K562 (cell line): ENCODE data around the gene RAP2B. TPM values are rescaled to one million over a fixed set of nuclear protein-coding genes. Genes with fewer than 3 reads are reported as not detected.

Experiments
- ATAC-seq: fragments of 200-7000 bp; cut with Tn5 transposase; 3 replicates; pipeline ENCODE4 v1.9.1; 2020; ENCODE audit warnings: moderate library complexity
- BruUV-seq: library from RNA; stranded (reverse); fragments of 400-500 nt; replicated peaks from 2 replicates; lab custom pipeline; 2021; lab: Mats Ljungman, UMichigan
- CTCF ChIA-PET: fragments of 300-600 bp; formaldehyde crosslinking; extraction: SDS; loops from one replicate; lab custom pipeline; 2021; ENCODE audit warnings: low intra/inter-chr PET ratio; lab: Yijun Ruan, JAX
- POLR2A ChIA-PET: fragments of 300-600, 350-650 bp; sonication (Branson Sonifier 250); formaldehyde crosslinking; extraction: SDS; loops from one replicate; lab custom pipeline; 2021; ENCODE audit warnings: antibody characterized with exemption, inconsistent platforms; lab: Yijun Ruan, JAX
- DNase-seq, 4 experiments: peaks; one replicate each; pipeline versions ENCODE4 v3.0.0 to v3.0.0-alpha.2; 2011 to 2018; ENCODE audit warnings: low spot score in 3 of 4, mixed read lengths in 3 of 4; ENCODE audit errors: extremely low read depth in 1 of 4
- FAIRE-seq: peaks from 2 replicates; lab custom pipeline; 2011; peaks lifted over from hg19 to GRCh38; lab: Jason Lieb, UNC
- H2AFZ ChIP-seq: 2 replicates; pipeline ENCODE4 v1.6.0; 2011; ENCODE audit warnings: low read depth, low read length, control low read depth, inconsistent platforms
- H3K27ac ChIP-seq: fragments of 200-600 bp; 3 replicates; pipeline ENCODE4 v1.8.0; 2011; ENCODE audit warnings: low read depth, mild to moderate bottlenecking, control low read depth, inconsistent platforms, low read length, moderate library complexity, mixed read lengths; ENCODE audit errors: extremely low read depth
- H3K27me3 ChIP-seq, 2 experiments: fragments of 300-600 bp in 1 of 2; 2 replicates in 1 of 2; 3 replicates in 1 of 2; pipeline versions ENCODE4 v1.6.0 to v1.8.0; 2011; ENCODE audit warnings: inconsistent platforms in 2 of 2, low read length in 2 of 2, mild to moderate bottlenecking in 1 of 2, mixed read lengths in 1 of 2, moderate library complexity in 1 of 2; ENCODE audit not compliant: control insufficient read depth in 2 of 2, insufficient read depth in 2 of 2
- H3K36me3 ChIP-seq: fragments of 300-600 bp; 3 replicates; pipeline ENCODE4 v1.8.0; 2011; ENCODE audit warnings: mild to moderate bottlenecking, low read length, inconsistent platforms; ENCODE audit not compliant: control insufficient read depth, insufficient read depth
- H3K4me1 ChIP-seq, 2 experiments: fragments of 200-600 bp in 1 of 2; replicated peaks in 1 of 2; 2 replicates in 1 of 2; 3 replicates in 1 of 2; pipeline versions ENCODE4 v1.5.1 to v1.8.0; 2011; ENCODE audit warnings: inconsistent platforms in 2 of 2, low read length in 2 of 2, mild to moderate bottlenecking in 1 of 2, mixed read lengths in 1 of 2, moderate library complexity in 1 of 2; ENCODE audit not compliant: control insufficient read depth in 2 of 2, insufficient read depth in 2 of 2
- H3K4me2 ChIP-seq: 2 replicates; pipeline ENCODE4 v1.6.1; 2011; ENCODE audit warnings: low read length, control low read depth, inconsistent platforms, mixed read lengths; ENCODE audit not compliant: insufficient read depth
- H3K4me3 ChIP-seq: fragments of 200-600 bp; sonication (generic), shearing (Covaris generic); 2 replicates; pipeline ENCODE4 v1.5.1; 2016; ENCODE audit warnings: control low read depth, inconsistent platforms
- H3K79me2 ChIP-seq: fragments of 200-600 bp; 3 replicates; pipeline ENCODE4 v1.8.0; 2011; ENCODE audit warnings: low read length, inconsistent platforms; ENCODE audit not compliant: control insufficient read depth, insufficient read depth
- H3K9ac ChIP-seq, 2 experiments: 2 replicates each; pipeline versions ENCODE4 v1.6.0 to v1.6.1; 2011; ENCODE audit warnings: low read depth in 2 of 2, low read length in 2 of 2, control low read depth in 1 of 2, inconsistent platforms in 1 of 2, mild to moderate bottlenecking in 1 of 2, mixed read lengths in 1 of 2; ENCODE audit not compliant: insufficient read depth in 1 of 2
- H3K9me1 ChIP-seq: one replicate; pipeline ENCODE4 v1.6.0; 2011; ENCODE audit warnings: inconsistent platforms, mild to moderate bottlenecking, low read length, moderate library complexity; ENCODE audit not compliant: control insufficient read depth, insufficient read depth
- H3K9me3 ChIP-seq: replicated peaks from 2 replicates; pipeline ENCODE4 v1.5.1; 2011; ENCODE audit warnings: low read depth, low read length, inconsistent platforms; ENCODE audit not compliant: control insufficient read depth, insufficient read depth
- H4K20me1 ChIP-seq: replicated peaks from 2 replicates; pipeline ENCODE4 v1.6.1; 2011; ENCODE audit warnings: low read length, inconsistent platforms, mixed read lengths; ENCODE audit not compliant: control insufficient read depth, insufficient read depth
- AFF1 ChIP-seq, 2 experiments: fragments of 450-650 bp; IDR thresholded peaks; 2 replicates each; pipeline ENCODE4 v1.6.1; 2018; ENCODE audit warnings: mild to moderate bottlenecking in 2 of 2, low read depth in 1 of 2; ENCODE audit not compliant: partially characterized antibody in 2 of 2
- CSDE1 ChIP-seq, 2 experiments: fragments of 450-650 bp; IDR thresholded peaks; 2 replicates each; pipeline ENCODE4 v1.6.1; 2016; ENCODE audit warnings: mild to moderate bottlenecking in 1 of 2
- HDAC2 ChIP-seq: fragments of 450-650 bp; IDR thresholded peaks from 2 replicates; pipeline ENCODE4 v1.6.1; 2016; ENCODE audit warnings: mild to moderate bottlenecking
- HDAC8 ChIP-seq: fragments of 450-650 bp; IDR thresholded peaks from 2 replicates; pipeline ENCODE4 v1.6.1; 2016; ENCODE audit warnings: mild to moderate bottlenecking, missing genetic modification characterization, moderate library complexity, missing compliant biosample characterization
- JUNB ChIP-seq: fragments of 450-650 bp; formaldehyde crosslinking; conservative IDR thresholded peaks from 2 replicates; pipeline ENCODE4 v1.4.0; 2020; ENCODE audit warnings: mild to moderate bottlenecking
- MAFK ChIP-seq: IDR thresholded peaks from 2 replicates; pipeline ENCODE4 v1.6.1; 2011; ENCODE audit warnings: low read length, improper control_type of control experiment
- TCF15 ChIP-seq: fragments of 250-450 bp; sonication (Bioruptor Pico); IDR thresholded peaks from 2 replicates; pipeline ENCODE4 v1.8.0; 2022; ENCODE audit warnings: moderate library complexity, mild to moderate bottlenecking, inconsistent platforms
- ZNF384 ChIP-seq: IDR thresholded peaks from 2 replicates; pipeline ENCODE4 v1.6.1; 2012; ENCODE audit warnings: low read depth, low read length, improper control_type of control experiment
- ZNF511 ChIP-seq: sonication (generic); formaldehyde crosslinking; IDR thresholded peaks from 2 replicates; pipeline ENCODE4 v1.8.0; 2022; ENCODE audit warnings: mild to moderate bottlenecking, missing genetic modification reagents
- ZNF655 ChIP-seq: fragments of 250-450 bp; sonication (Bioruptor Pico); IDR thresholded peaks from 2 replicates; pipeline ENCODE4 v1.5.0; 2021
- WGBS: fragments of 100-300 bp; shearing (Covaris generic); methylation state at CpG from one replicate; pipeline ENCODE4 v1.1.6; 2016; ENCODE audit warnings: low coverage, mixed read lengths; ENCODE audit not compliant: insufficient coverage; ENCODE audit errors: missing lambda C conversion rate; 5-methylcytosine and 5-hydroxymethylcytosine counted together
- in situ Hi-C: fragments of 300-500 bp; cut with MboI; formaldehyde crosslinking; loops from 4 replicates; pipeline ENCODE4 v1.15.0; 2018; ENCODE audit warnings: inconsistent platforms, mixed read lengths
- intact Hi-C: fragments of 100-400 bp; cut with micrococcal nuclease; formaldehyde crosslinking; loops from 2 replicates; pipeline ENCODE4 v1.14.2; 2022
- polyA plus RNA-seq, 8 experiments: library from polyadenylated mRNA; depleted of rRNA in 4 of 8; stranded (reverse) in 5 of 8; unstranded in 3 of 8; fragments of >200 nt; fragmentation: Nextera tagmentation in 2 of 8; fragmentation: Illumina TruSeq in 1 of 8; extraction: Ambion mirVana in 2 of 8; extraction: Trizol in 1 of 8; gene quantifications; 2 replicates each; pipeline versions ENCODE4 v1.2.1 to v1.2.3, GENCODE V29; 2011 to 2014; ENCODE audit warnings: inconsistent platforms in 1 of 8, missing spikeins in 1 of 8
- total RNA-seq, 7 experiments: library from RNA; depleted of rRNA in 6 of 7; stranded (reverse); fragments of >200 nt in 6 of 7; fragmentation: Illumina TruSeq in 2 of 7; extraction: Trizol in 2 of 7; gene quantifications; 2 replicates each; pipeline versions ENCODE4 v1.2.1 to v1.2.3, GENCODE V29; 2011 to 2021; ENCODE audit warnings: low replicate concordance in 1 of 7

RAP2B gene
- total and polyA plus RNA-seq, 9 of the 15 experiments (the other 6 are each of a cell fraction or from before 2014, with no cell fraction given): 9.4 to 31.2 (median 15.8) TPM

- no peaks in the 10 kb centered on the region for H3K36me3 ChIP-seq
- no peak overlapping the region for H2AFZ ChIP-seq
- CTCF ChIA-PET: no interaction called here
- no peak overlapping the region for H3K27ac ChIP-seq
- intact Hi-C loops: no loop called here
- H3K79me2 ChIP-seq: no peaks in the 10 kb centered on the region
- no TSS peak for BruUV-seq
- H3K4me2 ChIP-seq: no peak overlapping the region
- in situ Hi-C loops: no loop called here
- no peaks in the 10 kb centered on the region for H3K9me3 ChIP-seq
- no peak for TF ChIP-seq TCF15 (CRISPR knock-in tag)
- POLR2A ChIA-PET: no interaction called here
- H4K20me1 ChIP-seq: no peaks in the 10 kb centered on the region
- no peak for DNase-seq
- ATAC-seq: no peak
- H3K9me1 ChIP-seq: no peaks in the 10 kb centered on the region
- H3K4me3 ChIP-seq: no peak overlapping the region
- no peak overlapping the region for H3K9ac ChIP-seq
- no peaks in the 10 kb centered on the region for H3K27me3 ChIP-seq
- no peaks in the 10 kb centered on the region for H3K4me1 ChIP-seq
- 6% methylated on average over 1 of the region's 1 CpG for WGBS
- FAIRE-seq: no peak
Observed at GRCh38 chr3:153127788-153128187, 34.2 kb upstream of the RAP2B start.

- no peak for FAIRE-seq
- H3K27ac ChIP-seq: no peak overlapping the region
Observed at GRCh38 chr3:153129426-153129825, 32.6 kb upstream of the RAP2B start.

More at GRCh38 chr3:153129426-153129825, 32.6 kb upstream of the RAP2B start:
- DNase-seq (no peak), ATAC-seq (no peak)
- Histone ChIP-seq H3K4me3 (no peak overlapping the region), H3K9me1 (no peaks in the 10 kb centered on the region), H3K79me2 (no peaks in the 10 kb centered on the region), H3K27me3 (no peaks in the 10 kb centered on the region), H3K4me1 (no peaks in the 10 kb centered on the region), H3K4me2 (no peak overlapping the region), H2AFZ (no peak overlapping the region), H3K9me3 (no peaks in the 10 kb centered on the region), H3K36me3 (no peaks in the 10 kb centered on the region), H3K9ac (no peak overlapping the region; a peak in 1 of 4 replicates), H4K20me1 (no peaks in the 10 kb centered on the region)
- TF ChIP-seq ZNF384 (no peak), HDAC8 (no peak), ZNF511 (CRISPR knock-in tag) (no peak), AFF1 (IDR thresholded peaks at IDR 0.05; ENCODE audit: low read depth in 1 of 2, partially characterized antibody in 2 of 2) (no peak), CSDE1 (IDR thresholded peaks at IDR 0.05) (no peak), HDAC2 (no peak), ZNF655 (CRISPR knock-in tag) (no peak), JUNB (CRISPR knock-in tag) (no peak), MAFK (no peak)
- CTCF ChIA-PET: no interaction called here
- in situ Hi-C loops (no loop called here), intact Hi-C loops (no loop called here)
- WGBS: 64% methylated on average over 11 of the region's 11 CpGs
- POLR2A ChIA-PET: no interaction called here
- no TSS peak for BruUV-seq
